Umbilical cord (tissue), 2 donors: ENCODE data around the gene COX4I1. TPM values are rescaled to one million over a fixed set of nuclear protein-coding genes. Genes with fewer than 3 reads are reported as not detected.
"Not testable (repeated sequence)": the region's sequence is repeated elsewhere in the genome, so short reads cannot be mapped to it uniquely, and the experiment has no call there.

Experiments used
- DNase-seq: peaks from one replicate; pipeline ENCODE4 v3.0.0-alpha.2; 2015; ENCODE audit warnings: low spot score
- total RNA-seq: library from RNA; depleted of rRNA; stranded (reverse); fragments of >200 nt; gene quantifications from one replicate; pipeline ENCODE4 v1.2.3, GENCODE V29; 2014; ENCODE audit warnings: low replicate concordance; ENCODE audit not compliant: insufficient read depth

The COX4I1 gene
- total RNA-seq, 1 donor from 2014 or later = 180 TPM

GRCh38 chr16:85824161-85825135 lies 25.0 kb downstream of the COX4I1 start:
- DNase-seq = no peak

DNA sequence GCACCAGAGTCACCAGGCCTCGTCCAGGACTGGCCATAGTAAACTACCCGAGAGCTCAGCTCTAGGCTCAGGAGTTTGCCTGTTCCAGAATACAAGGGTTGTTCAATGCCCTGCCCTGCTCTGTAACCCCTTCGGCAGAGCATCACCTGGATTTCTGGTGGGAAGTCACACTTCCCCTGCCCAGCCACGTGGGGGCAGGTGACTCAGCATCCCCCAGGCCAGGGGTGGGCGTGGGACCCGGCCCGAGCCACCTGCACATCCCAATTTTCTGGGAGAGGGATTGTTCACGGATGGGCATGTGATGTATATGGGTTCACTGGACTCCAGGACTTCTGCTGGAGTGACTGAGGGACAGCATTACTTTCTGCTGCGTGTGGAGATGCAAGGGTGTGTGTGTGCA lies 25.8 kb downstream of the COX4I1 start:
- no peak for DNase-seq

DNA sequence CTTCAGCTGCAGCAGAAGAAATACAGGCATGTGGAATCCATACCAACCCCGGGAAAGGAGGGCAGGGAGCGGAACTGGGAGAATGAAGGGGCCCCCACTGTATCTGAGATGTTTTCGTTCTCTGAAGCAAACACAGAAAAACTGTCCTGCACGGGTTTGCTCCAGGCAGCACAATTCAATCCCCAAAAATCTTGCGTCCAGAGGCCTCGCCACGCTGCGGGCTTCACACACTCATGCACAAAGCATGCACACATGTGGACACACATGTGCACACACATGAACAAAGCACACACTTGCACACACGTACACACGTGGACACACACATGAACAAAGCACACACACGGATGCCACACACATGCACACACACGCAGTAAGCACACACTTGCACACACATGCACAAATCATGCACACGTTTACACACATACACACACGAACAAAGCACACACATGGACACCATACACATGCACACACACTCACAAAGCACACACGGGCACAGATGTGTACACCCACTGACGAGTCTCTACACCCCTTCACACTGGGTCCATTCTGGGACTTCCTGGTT lies 27.3 kb downstream of the COX4I1 start:
- DNase-seq = no peak

DNA sequence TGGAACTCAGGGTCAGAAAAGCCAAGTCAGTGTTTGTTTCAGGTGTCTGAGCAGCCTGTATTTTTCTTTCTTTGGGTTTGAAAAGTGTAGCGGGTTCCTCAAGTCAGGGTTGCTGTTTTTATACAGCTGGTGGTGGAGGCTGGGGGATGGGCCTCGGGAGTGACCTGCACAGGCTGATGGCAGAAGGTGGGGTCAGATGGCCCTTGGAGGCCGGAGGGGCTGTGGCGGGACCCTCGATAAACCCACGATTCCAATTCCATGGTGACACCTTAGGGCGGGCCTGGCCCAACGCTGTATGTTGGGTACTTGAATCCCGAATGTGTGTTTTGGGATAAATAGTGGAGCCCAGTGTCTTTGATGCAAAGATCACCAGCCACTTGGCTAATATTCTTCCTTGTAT lies 28.7 kb downstream of the COX4I1 start:
- no peak for DNase-seq

GRCh38 chr16:85829171-85829719 lies 29.8 kb downstream of the COX4I1 start:
- DNase-seq = no peak

GRCh38 chr16:85829751-85830445 lies 30.4 kb downstream of the COX4I1 start:
- DNase-seq = peak; percentile 47

- no peak for DNase-seq
Measured at GRCh38 chr16:85830821-85831220, 31.3 kb downstream of the COX4I1 start.

GRCh38 chr16:85832570-85833218 lies 33.2 kb downstream of the COX4I1 start:
- no peak for DNase-seq

- DNase-seq = no peak
Measured at GRCh38 chr16:85833219-85833920, 33.9 kb downstream of the COX4I1 start.

DNA sequence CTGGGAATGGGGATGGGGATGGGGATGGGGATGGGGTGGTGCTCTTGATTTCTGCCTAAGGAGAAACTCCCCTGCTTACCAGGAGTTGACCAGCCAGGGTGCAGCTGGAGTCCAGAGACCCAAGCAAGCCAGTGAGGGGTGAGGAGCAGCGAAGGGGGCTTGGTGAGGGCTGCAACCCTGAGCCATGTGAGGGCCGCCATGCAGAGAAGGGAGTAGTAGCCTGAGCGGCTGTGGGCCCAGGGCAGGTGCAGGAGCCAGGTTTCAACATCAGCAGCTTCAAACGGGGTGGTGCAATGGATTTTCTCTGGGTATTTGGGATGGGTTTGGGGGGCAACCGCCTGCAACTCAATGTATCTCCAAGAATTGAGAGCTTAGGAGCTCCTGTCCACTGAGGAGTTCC lies 35.2 kb downstream of the COX4I1 start:
- DNase-seq = no peak

DNA sequence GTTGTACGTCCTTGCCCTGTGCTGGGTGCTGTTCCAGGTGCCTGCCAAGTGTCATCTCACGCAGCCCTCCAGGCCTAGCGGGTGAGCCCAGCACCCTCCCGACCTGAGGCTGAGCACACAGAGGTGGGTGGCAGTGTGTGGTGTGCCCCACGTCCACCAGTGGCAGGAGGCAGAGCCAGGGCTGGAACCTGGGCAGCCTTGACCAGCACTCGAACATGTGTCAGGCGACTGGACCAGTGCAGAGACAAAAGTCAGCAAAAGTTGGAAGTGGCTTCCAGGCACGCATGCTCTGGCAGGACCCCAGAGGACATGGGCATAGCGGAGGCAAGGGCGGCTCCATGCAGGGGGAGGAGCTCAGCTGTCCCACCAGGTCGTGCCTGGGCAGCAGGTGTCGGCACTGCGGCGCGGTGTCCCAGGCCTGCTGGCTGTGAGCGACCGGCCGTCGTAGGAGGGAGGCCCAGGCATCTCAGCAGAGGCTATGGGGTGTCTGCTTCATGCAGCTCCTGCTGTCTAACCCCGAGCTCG lies 35.8 kb downstream of the COX4I1 start:
- no peak for DNase-seq

DNA sequence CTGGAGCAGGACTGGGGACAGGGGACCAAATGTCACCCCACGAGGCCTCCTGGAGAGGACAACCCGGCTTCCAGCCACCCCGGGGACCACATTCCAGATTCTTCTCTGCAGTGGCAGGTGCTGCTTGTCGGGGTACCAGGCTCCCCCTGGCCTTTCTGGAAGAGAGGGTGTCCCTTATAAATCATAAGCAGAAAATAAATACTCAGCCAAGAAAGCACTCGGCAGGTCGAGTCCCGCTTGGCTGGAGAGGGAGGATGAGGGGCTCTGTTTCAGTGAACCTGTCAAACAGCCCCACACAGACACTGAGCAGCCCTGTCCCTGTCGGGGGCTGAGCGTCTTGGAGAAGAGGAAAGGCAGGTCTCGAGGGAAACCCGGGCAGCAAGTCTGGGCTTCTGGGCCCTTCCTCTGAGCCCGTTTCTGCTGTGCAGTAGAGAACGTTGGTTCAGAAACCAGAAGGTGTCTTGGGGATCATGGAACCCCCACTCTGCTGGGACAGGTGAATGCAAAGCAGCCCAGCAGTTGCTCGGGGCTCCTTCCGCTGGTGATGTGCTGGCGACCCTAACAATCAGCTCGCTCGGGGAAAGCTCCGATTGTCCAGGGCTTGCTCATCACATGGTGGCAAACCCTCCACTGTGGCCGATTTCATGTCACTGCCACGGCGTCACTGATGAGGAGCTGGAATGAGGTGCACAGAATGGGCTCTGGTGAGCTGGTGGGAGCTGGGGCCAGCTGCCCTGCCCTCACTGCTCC lies 36.6 kb downstream of the COX4I1 start:
- no peak for DNase-seq

DNA sequence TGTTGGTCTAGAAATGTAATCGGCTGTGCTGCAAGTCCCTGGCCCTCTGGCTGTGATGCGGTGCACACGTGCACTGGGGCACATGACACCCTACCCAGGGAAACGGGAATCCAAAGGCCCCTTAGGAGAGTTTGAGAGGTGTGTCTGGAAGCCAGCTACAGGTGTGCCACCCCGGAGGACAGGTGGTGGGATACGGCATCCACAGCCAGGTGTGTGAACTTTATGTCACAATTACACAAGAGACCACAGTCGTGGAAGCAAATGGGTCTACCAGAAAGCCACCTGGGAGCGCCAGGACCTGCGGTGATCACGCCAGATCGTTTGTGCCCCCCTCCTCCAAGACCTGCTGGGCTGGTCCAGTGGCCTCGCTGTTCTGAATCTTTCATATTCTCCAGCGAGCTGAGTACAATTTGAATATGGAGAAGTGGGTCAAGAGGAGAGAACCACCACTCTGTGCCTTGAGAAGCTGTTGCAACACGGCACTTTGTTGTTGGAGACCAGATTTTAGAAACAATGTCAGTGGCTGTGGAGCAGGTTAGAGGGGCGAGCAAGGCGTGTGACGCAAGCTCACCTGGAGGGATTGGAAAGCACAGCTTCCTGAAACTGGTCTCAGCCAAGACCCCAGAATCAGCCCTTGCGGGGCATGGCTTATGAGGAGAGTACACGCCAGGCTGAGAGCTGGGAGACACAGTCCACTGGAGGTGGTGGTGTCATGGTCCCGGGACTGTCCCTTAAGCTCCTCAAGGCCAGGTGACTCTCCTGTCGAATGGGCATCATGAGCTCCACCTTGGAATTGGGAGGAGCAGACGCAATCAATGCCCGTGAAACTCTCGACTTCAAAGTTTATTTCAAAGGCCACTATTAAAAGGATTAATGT lies 37.4 kb downstream of the COX4I1 start:
- no peak for DNase-seq

- DNase-seq = not testable (repeated sequence)
Measured at GRCh38 chr16:85837654-85838053, 38.2 kb downstream of the COX4I1 start.

- peak; percentile 19 for DNase-seq
Measured at GRCh38 chr16:85838381-85838780, 38.9 kb downstream of the COX4I1 start.

DNA sequence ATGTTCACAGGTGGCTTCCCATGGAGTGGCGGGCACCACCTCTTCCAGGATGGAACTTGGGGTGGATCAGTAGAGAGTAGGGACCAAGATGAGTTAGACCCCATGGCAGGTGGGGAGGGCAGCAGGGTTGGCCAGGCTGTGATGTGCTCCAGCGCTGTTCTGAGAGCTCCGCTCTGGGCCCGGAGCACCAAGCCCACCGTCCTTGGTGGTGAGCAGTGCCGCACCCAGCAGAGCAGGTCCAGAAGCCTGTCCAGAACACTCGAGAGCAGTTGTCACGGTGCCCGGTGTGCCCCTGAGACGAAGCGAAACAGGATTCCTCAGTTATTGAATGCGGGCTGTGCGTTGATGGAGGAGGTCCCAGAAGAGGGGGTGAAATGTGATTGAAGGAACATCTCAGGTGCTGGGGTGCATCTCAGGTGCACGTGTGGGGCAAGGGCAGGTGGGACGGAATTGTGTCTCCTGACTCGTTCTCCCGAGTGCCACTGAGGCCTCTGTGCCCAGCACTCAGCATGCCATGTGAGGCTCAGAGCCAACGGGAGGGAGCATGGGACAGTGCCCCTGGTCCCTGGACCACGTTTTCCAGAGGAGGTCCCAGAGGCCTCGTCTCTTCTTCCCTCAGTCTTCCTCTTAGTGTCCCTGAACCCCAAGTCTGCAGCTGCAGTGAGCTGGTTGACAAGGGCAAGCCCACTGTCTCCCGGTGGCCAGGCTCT lies 39.5 kb downstream of the COX4I1 start:
- DNase-seq = no peak

GRCh38 chr16:85839681-85840240 lies 40.3 kb downstream of the COX4I1 start:
- no peak for DNase-seq

GRCh38 chr16:85840395-85840794 lies 40.9 kb downstream of the COX4I1 start:
- DNase-seq = no peak
